RWPE2 (cell line): Measurements from ENCODE around the gene TNFSF13B.

ENCODE experiments used
- ATAC-seq: fragments of 200-7000 bp; cut with Tn5 transposase; 3 replicates; pipeline ENCODE4 v1.9.1; 2021; ENCODE audit warnings: low read depth
- DNase-seq: peaks from one replicate; pipeline ENCODE4 v3.0.0-alpha.2; 2020; ENCODE audit warnings: low spot score
- H3K27ac ChIP-seq: fragments of 450-650 bp; 2 replicates; pipeline ENCODE4 v1.5.1; 2017; ENCODE audit warnings: mild to moderate bottlenecking; ENCODE audit not compliant: poor library complexity, severe bottlenecking
- H3K27me3 ChIP-seq: fragments of 250-450 bp; sonication (Bioruptor Pico); 2 replicates; pipeline ENCODE4 v1.5.1; 2021; ENCODE audit warnings: mild to moderate bottlenecking, moderate library complexity; ENCODE audit not compliant: insufficient read depth, poor library complexity, severe bottlenecking
- H3K36me3 ChIP-seq: fragments of 250-450 bp; sonication (Bioruptor Pico); 2 replicates; pipeline ENCODE4 v1.5.1; 2020; ENCODE audit warnings: low read depth, mild to moderate bottlenecking, moderate library complexity
- H3K4me1 ChIP-seq: fragments of 250-450 bp; sonication (Bioruptor Pico); 2 replicates; pipeline ENCODE4 v1.5.1; 2021; ENCODE audit warnings: mild to moderate bottlenecking, moderate library complexity; ENCODE audit not compliant: insufficient read depth, poor library complexity, severe bottlenecking
- H3K4me3 ChIP-seq: fragments of 250-450 bp; sonication (Bioruptor Pico); 2 replicates; pipeline ENCODE4 v1.5.1; 2021; ENCODE audit warnings: mild to moderate bottlenecking, moderate library complexity; ENCODE audit not compliant: severe bottlenecking
- H3K9me3 ChIP-seq: fragments of 250-450 bp; sonication (Bioruptor Pico); 2 replicates; pipeline ENCODE4 v1.5.1; 2021; ENCODE audit warnings: mild to moderate bottlenecking, moderate library complexity; ENCODE audit not compliant: severe bottlenecking
- CTCF ChIP-seq: fragments of 450-650 bp; IDR thresholded peaks from one replicate; pipeline ENCODE4 v1.5.1; 2017; ENCODE audit warnings: mild to moderate bottlenecking, moderate library complexity; ENCODE audit not compliant: poor library complexity, severe bottlenecking

TNFSF13B gene

GRCh38 chr13:108278466-108278865 lies 8.9 kb downstream of the TNFSF13B start:
- no peak for ATAC-seq
- TF ChIP-seq CTCF: no peak
- H3K36me3 ChIP-seq: no peaks in the 10 kb centered on the region
- peaks cover 4% of the 10 kb centered on the region for H3K4me1 ChIP-seq
- peaks cover 3% of the 10 kb centered on the region for H3K27me3 ChIP-seq
- H3K9me3 ChIP-seq: no peaks in the 10 kb centered on the region
- no peak overlapping the region for H3K27ac ChIP-seq
- H3K4me3 ChIP-seq: no peak overlapping the region
- DNase-seq: no peak

- H3K4me1 ChIP-seq: peaks cover 4% of the 10 kb centered on the region
- DNase-seq (no peak), ATAC-seq (no peak)
- peaks cover 3% of the 10 kb centered on the region for H3K27me3 ChIP-seq
- H3K4me3 ChIP-seq: no peak overlapping the region
- no peaks in the 10 kb centered on the region for H3K9me3 ChIP-seq
- no peak for TF ChIP-seq CTCF
- no peak overlapping the region for H3K27ac ChIP-seq
- no peaks in the 10 kb centered on the region for H3K36me3 ChIP-seq
Measured at GRCh38 chr13:108281901-108282300, 12.4 kb downstream of the TNFSF13B start.

GRCh38 chr13:108283110-108283509 lies 13.6 kb downstream of the TNFSF13B start:
- ATAC-seq (no peak), DNase-seq (no peak)
- no peak for TF ChIP-seq CTCF
- no peak overlapping the region for H3K27ac ChIP-seq
- H3K4me1 ChIP-seq: peaks cover 4% of the 10 kb centered on the region
- no peaks in the 10 kb centered on the region for H3K36me3 ChIP-seq
- H3K4me3 ChIP-seq: no peak overlapping the region
- H3K27me3 ChIP-seq: peaks cover 8% of the 10 kb centered on the region
- H3K9me3 ChIP-seq: no peaks in the 10 kb centered on the region

GRCh38 chr13:108288741-108289140 lies 19.2 kb downstream of the TNFSF13B start:
- no peaks in the 10 kb centered on the region for H3K36me3 ChIP-seq
- no peak for TF ChIP-seq CTCF
- DNase-seq (no peak), ATAC-seq (no peak)
- no peak overlapping the region for H3K27ac ChIP-seq
- no peaks in the 10 kb centered on the region for H3K4me1 ChIP-seq
- peaks cover 8% of the 10 kb centered on the region for H3K27me3 ChIP-seq
- H3K4me3 ChIP-seq: no peak overlapping the region
- no peaks in the 10 kb centered on the region for H3K9me3 ChIP-seq

GRCh38 chr13:108289819-108290218 lies 20.3 kb downstream of the TNFSF13B start:
- no peak overlapping the region for H3K4me3 ChIP-seq
- TF ChIP-seq CTCF: no peak
- no peak for DNase-seq
- no peaks in the 10 kb centered on the region for H3K4me1 ChIP-seq
- H3K27me3 ChIP-seq: peaks cover 8% of the 10 kb centered on the region
- H3K36me3 ChIP-seq: no peaks in the 10 kb centered on the region
- no peak for ATAC-seq
- no peaks in the 10 kb centered on the region for H3K9me3 ChIP-seq
- no peak overlapping the region for H3K27ac ChIP-seq
